KMS-11 (cell line): ENCODE data around the gene TBCD.

ENCODE experiments used
- H2AFZ ChIP-seq: fragments of 200-600 bp; sonication (generic); 2 replicates; pipeline ENCODE4 v1.6.1; 2016; ENCODE audit warnings: antibody characterized with exemption, mixed run types, low read depth
- H3K27ac ChIP-seq: fragments of 200-600 bp; sonication (generic); 2 replicates; pipeline ENCODE4 v1.6.1; 2016; ENCODE audit warnings: mild to moderate bottlenecking, mixed run types
- H3K27me3 ChIP-seq: fragments of 200-600 bp; sonication (generic); 2 replicates; pipeline ENCODE4 v1.6.1; 2017; ENCODE audit warnings: mild to moderate bottlenecking, low read depth, mixed run types, moderate library complexity; ENCODE audit not compliant: insufficient read depth
- H3K36me3 ChIP-seq: fragments of 200-600 bp; sonication (generic); 2 replicates; pipeline ENCODE4 v1.6.1; 2017; ENCODE audit warnings: mild to moderate bottlenecking, mixed run types; ENCODE audit not compliant: insufficient read depth
- H3K4me1 ChIP-seq: fragments of 200-600 bp; sonication (generic); 2 replicates; pipeline ENCODE4 v1.6.1; 2016; ENCODE audit warnings: mild to moderate bottlenecking, low read depth, mixed run types; ENCODE audit not compliant: poor library complexity, severe bottlenecking
- H3K4me2 ChIP-seq: fragments of 200-600 bp; sonication (generic); 2 replicates; pipeline ENCODE4 v1.7.0; 2016; ENCODE audit warnings: mild to moderate bottlenecking, mixed run types
- H3K4me3 ChIP-seq: fragments of 200-600 bp; sonication (generic); IDR thresholded peaks from 2 replicates; pipeline ENCODE4 v1.6.1; 2017; ENCODE audit warnings: low read depth, low read length, mixed read lengths; ENCODE audit not compliant: insufficient read depth
- H3K79me2 ChIP-seq: fragments of 200-600 bp; sonication (generic); 2 replicates; pipeline ENCODE4 v1.6.1; 2016; ENCODE audit warnings: low read depth, mixed run types; ENCODE audit not compliant: insufficient read depth
- H3K9ac ChIP-seq: fragments of 200-600 bp; sonication (generic); 2 replicates; pipeline ENCODE4 v1.6.1; 2016; ENCODE audit warnings: mild to moderate bottlenecking, mixed run types
- H4K20me1 ChIP-seq: fragments of 200-600 bp; sonication (generic); 2 replicates; pipeline ENCODE4 v1.6.1; 2016; ENCODE audit warnings: mild to moderate bottlenecking, mixed run types; ENCODE audit not compliant: insufficient read depth
- CTCF ChIP-seq: fragments of 200-600 bp; sonication (generic); conservative IDR thresholded peaks from 2 replicates; pipeline ENCODE4 v1.6.1; 2017; ENCODE audit warnings: low read depth, mild to moderate bottlenecking, antibody characterized with exemption, low read length, moderate library complexity, mixed read lengths

TBCD gene

GRCh38 chr17:82959242-82959930 is 207.5 kb downstream of the TBCD start:
- Histone ChIP-seq H3K36me3 (no peaks in the 10 kb centered on the region), H3K79me2 (no peaks in the 10 kb centered on the region), H3K4me2 (no peak overlapping the region), H3K27ac (no peak overlapping the region), H4K20me1 (no peaks in the 10 kb centered on the region), H2AFZ (no peak overlapping the region), H3K4me3 (no peak overlapping the region), H3K27me3 (no peaks in the 10 kb centered on the region; the same call in 1 of the 2 replicates), H3K4me1 (no peaks in the 10 kb centered on the region), H3K9ac (no peak overlapping the region)
- no peak for TF ChIP-seq CTCF

GRCh38 chr17:82959990-82960418 is 208.1 kb downstream of the TBCD start:
- no peak for TF ChIP-seq CTCF
- Histone ChIP-seq H3K27me3 (no peaks in the 10 kb centered on the region; the same call in 1 of the 2 replicates), H3K36me3 (no peaks in the 10 kb centered on the region), H3K4me1 (no peaks in the 10 kb centered on the region), H3K4me3 (no peak overlapping the region), H3K79me2 (no peaks in the 10 kb centered on the region), H4K20me1 (no peaks in the 10 kb centered on the region), H3K27ac (no peak overlapping the region), H3K9ac (no peak overlapping the region), H3K4me2 (no peak overlapping the region), H2AFZ (no peak overlapping the region)

- no peak overlapping the region for H3K4me2 ChIP-seq
- H3K79me2 ChIP-seq, result no peaks in the 10 kb centered on the region
- no peak overlapping the region for H3K4me3 ChIP-seq
- H3K4me1 ChIP-seq, result no peaks in the 10 kb centered on the region
- no peak overlapping the region for H3K9ac ChIP-seq
- TF ChIP-seq CTCF, result no peak
- H3K27ac ChIP-seq, result no peak overlapping the region
- H3K36me3 ChIP-seq, result no peaks in the 10 kb centered on the region
- H3K27me3 ChIP-seq, result no peaks in the 10 kb centered on the region; the same call in 1 of the 2 replicates
- no peaks in the 10 kb centered on the region for H4K20me1 ChIP-seq
- H2AFZ ChIP-seq, result no peak overlapping the region
Measured at GRCh38 chr17:82960419-82961271, 208.8 kb downstream of the TBCD start.

GRCh38 chr17:82961366-82962162 is 209.7 kb downstream of the TBCD start:
- no peak overlapping the region for H3K27ac ChIP-seq

More at GRCh38 chr17:82961366-82962162, 209.7 kb downstream of the TBCD start:
- no peak overlapping the region for H3K4me3 ChIP-seq
- no peak overlapping the region for H2AFZ ChIP-seq
- TF ChIP-seq CTCF, result no peak
- H3K79me2 ChIP-seq, result no peaks in the 10 kb centered on the region
- no peaks in the 10 kb centered on the region for H3K4me1 ChIP-seq
- H4K20me1 ChIP-seq, result no peaks in the 10 kb centered on the region
- no peak overlapping the region for H3K9ac ChIP-seq
- H3K36me3 ChIP-seq, result no peaks in the 10 kb centered on the region
- H3K4me2 ChIP-seq, result no peak overlapping the region
- H3K27me3 ChIP-seq, result no peaks in the 10 kb centered on the region; the same call in 1 of the 2 replicates
